Gastroesophageal sphincter (tissue), 4 donors: ENCODE measurements around the gene CDC42BPB. TPM values are rescaled to one million over a fixed set of nuclear protein-coding genes. Genes with fewer than 3 reads are reported as not detected.

Source experiments
- ATAC-seq: fragments of 150-250 bp; one replicate; pipeline ENCODE4 v1.9.1; 2016; ENCODE audit warnings: mild to moderate bottlenecking, moderate library complexity
- H3K27ac ChIP-seq, 4 donors: fragments of 200-600 bp; sonication (generic) in 3 of 4; 1 replicate in 3 of 4; 2 replicates in 1 of 4; pipeline ENCODE4 v1.5.1; 2016 to 2019
- H3K27me3 ChIP-seq: fragments of 200-600 bp; sonication (generic); one replicate; pipeline ENCODE4 v1.5.1; 2019
- H3K36me3 ChIP-seq, 2 donors: fragments of 200-600 bp; sonication (generic); one replicate each; pipeline ENCODE4 v1.5.1; 2019; ENCODE audit warnings: control low read depth in 1 of 2
- H3K4me1 ChIP-seq, 3 donors: fragments of 200-600 bp; sonication (generic); 1 replicate in 2 of 3; 2 replicates in 1 of 3; pipeline ENCODE4 v1.5.1; 2016 to 2019; ENCODE audit warnings: control low read depth in 2 of 3
- H3K4me3 ChIP-seq, 2 donors: fragments of 200-600 bp; sonication (generic); one replicate each; pipeline ENCODE4 v1.5.1; 2019; ENCODE audit warnings: mild to moderate bottlenecking in 1 of 2, moderate library complexity in 1 of 2
- H3K9me3 ChIP-seq, 3 donors: fragments of 200-600 bp; sonication (generic); one replicate each; pipeline ENCODE4 v1.5.1; 2017 to 2019; ENCODE audit warnings: control low read depth in 2 of 3
- EP300 ChIP-seq: sonication (generic); formaldehyde crosslinking; IDR thresholded peaks from one replicate; pipeline ENCODE4 v1.6.1; 2017; ENCODE audit warnings: antibody characterized with exemption, mild to moderate bottlenecking
- POLR2A ChIP-seq, 2 donors: fragments of 450-650 bp; IDR thresholded peaks; one replicate each; pipeline ENCODE4 v1.6.1; 2017; ENCODE audit warnings: antibody characterized with exemption in 2 of 2, mild to moderate bottlenecking in 2 of 2, moderate library complexity in 1 of 2
- POLR2AphosphoS5 ChIP-seq: sonication (generic); formaldehyde crosslinking; IDR thresholded peaks from one replicate; pipeline ENCODE4 v1.6.1; 2017; ENCODE audit warnings: antibody characterized with exemption
- WGBS, 2 donors: methylation state at CpG; one replicate each; pipeline ENCODE4 v1.1.5; 2018; ENCODE audit warnings: low coverage in 1 of 2; 5-methylcytosine and 5-hydroxymethylcytosine counted together
- total RNA-seq, 4 donors: library from RNA; depleted of rRNA; stranded (reverse); fragments of >200 nt; gene quantifications; one replicate each; pipeline ENCODE4 v1.1.0, GENCODE V29; 2016
- TF ChIP-seq, protein P1 (sequence below), 4 experiments: fragments of 200-600 bp in 2 of 4; fragments of 450-650 bp in 2 of 4; sonication (generic) in 1 of 4; IDR thresholded peaks; one replicate each; pipeline ENCODE4 v1.5.1; 2017 to 2019; ENCODE audit warnings: antibody characterized with exemption in 4 of 4, mild to moderate bottlenecking in 2 of 4, moderate library complexity in 2 of 4

Gene CDC42BPB
- total RNA-seq, 4 donors from 2014 or later, result 86.7 to 151 (median 97.3) TPM

DNA sequence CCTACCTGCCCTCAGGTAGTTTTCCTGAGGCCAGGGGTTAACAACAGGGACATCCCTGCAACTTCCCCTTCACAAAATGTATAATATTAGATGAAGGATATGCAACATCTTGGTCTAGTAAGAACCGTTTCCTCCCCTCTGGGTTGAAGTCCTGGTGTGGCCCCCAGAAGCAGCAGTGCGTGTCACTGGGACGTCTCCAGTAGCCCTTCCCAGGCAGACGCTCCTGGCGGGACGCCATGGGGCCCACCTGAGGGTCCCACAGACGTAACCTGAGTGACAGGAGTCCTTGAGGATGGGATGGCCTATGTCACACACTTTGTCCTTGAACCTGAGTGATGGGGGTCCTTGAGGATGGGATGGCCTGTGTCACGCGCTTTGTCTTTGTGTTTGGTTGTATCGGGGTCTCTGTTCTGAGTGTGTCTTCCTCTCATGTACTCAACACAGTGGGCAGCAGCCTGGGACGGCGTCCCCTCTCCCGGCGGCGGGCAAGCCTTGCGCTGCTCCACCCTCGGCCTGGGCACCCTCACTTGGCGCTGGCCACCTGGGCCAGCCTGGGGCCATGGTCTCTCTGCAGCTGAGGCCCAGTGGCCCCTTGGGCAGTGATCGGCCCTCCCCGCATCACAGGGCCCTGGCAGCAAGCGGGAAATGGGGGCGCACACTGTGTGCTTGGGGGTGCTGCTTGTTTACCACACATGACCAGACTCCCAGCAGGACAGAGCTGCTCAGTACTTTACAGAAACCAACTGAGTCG is 149.2 kb downstream of the CDC42BPB start:
- H3K9me3 ChIP-seq, result no peaks in the 10 kb centered on the region
- TF ChIP-seq POLR2AphosphoS5 (no peak), POLR2A (IDR thresholded peaks at IDR 0.05) (no peak)
- TF ChIP-seq, protein P1, sequence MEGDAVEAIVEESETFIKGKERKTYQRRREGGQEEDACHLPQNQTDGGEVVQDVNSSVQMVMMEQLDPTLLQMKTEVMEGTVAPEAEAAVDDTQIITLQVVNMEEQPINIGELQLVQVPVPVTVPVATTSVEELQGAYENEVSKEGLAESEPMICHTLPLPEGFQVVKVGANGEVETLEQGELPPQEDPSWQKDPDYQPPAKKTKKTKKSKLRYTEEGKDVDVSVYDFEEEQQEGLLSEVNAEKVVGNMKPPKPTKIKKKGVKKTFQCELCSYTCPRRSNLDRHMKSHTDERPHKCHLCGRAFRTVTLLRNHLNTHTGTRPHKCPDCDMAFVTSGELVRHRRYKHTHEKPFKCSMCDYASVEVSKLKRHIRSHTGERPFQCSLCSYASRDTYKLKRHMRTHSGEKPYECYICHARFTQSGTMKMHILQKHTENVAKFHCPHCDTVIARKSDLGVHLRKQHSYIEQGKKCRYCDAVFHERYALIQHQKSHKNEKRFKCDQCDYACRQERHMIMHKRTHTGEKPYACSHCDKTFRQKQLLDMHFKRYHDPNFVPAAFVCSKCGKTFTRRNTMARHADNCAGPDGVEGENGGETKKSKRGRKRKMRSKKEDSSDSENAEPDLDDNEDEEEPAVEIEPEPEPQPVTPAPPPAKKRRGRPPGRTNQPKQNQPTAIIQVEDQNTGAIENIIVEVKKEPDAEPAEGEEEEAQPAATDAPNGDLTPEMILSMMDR (IDR thresholded peaks at IDR 0.05), result no peak
- H3K36me3 ChIP-seq, result peaks cover 0 to 61% of the 10 kb centered on the region in 2 donors
- no peak overlapping the region for H3K4me3 ChIP-seq
- WGBS, 2 donors, result no CpG with 5 or more reads among the region's 23 CpGs
- no peaks in the 10 kb centered on the region for H3K27me3 ChIP-seq
- no peak overlapping the region for H3K27ac ChIP-seq
- no peaks in the 10 kb centered on the region for H3K4me1 ChIP-seq
- ATAC-seq, result no peak

DNA sequence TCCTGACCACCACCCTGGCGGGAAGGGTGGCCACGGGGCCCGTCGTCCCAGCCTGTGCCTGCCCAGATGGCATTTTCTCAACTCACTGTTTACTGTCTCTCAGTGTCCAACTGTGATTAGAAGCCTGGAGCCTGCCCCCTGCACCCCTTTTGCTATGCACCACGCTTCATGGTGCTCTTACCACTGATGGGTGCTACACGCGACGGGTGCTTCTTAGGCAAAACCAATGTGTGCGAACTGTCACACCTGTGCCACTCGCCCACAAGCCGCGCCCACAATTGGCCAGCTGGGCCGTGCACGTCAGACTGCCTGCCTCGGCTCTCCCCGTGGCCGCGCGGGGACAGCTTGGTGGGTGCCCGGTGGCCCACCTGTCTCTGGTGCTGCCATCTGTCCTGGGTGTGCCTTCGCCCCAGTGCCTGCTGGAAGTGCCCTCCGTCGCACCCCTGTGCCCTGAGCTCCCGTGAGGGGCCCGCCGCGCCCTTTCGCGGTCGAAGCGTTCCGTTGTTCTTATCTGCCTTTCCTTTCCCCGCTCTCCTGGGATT is 150.0 kb downstream of the CDC42BPB start:
- Histone ChIP-seq H3K27ac (no peak overlapping the region), H3K27me3 (no peaks in the 10 kb centered on the region), H3K4me3 (no peak overlapping the region), H3K36me3 (peaks cover 0 to 62% of the 10 kb centered on the region in 2 donors), H3K9me3 (no peaks in the 10 kb centered on the region), H3K4me1 (no peaks in the 10 kb centered on the region)
- TF ChIP-seq POLR2AphosphoS5, result no peak
- WGBS, 2 donors, result 98 to 100% methylated on average over 1 to 21 of the region's 33 CpGs
- ATAC-seq, result no peak

DNA sequence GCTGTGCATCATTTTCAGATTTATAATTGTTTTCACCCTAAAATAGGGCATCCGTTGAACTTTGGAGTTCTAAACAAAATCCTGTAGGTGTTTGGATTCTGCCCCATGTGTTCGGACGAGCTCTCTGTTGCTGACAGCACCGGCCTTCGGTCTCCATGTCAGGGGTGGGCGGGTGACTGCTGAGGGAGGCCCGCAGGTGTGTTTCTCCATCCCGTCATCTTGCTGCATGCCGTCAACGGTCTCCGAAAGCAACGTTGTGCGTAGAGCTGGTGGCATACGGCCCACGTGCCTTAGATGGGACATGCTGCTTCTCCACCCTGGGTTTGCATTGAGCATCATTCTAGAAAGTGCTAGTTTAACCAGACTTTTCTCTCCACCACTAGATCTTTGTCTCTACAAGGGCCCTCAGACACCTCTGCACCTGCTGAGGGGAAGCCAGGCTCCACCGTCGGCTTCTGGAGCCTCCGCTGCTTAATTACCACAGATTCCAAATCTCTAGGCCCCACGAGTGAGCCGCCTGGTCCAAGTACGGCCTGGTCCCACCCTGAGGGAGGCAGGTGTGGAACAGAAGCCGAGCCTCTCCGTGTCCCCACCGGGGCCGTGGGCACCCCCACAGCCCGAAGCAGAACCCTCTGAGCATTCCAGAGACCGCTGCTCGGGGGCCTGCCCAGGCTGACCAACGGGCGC is 150.6 kb downstream of the CDC42BPB start:
- WGBS, 2 donors, result 87 to 95% methylated on average over 4 to 16 of the region's 30 CpGs
- ATAC-seq, result no peak
- Histone ChIP-seq H3K27ac (no peak overlapping the region), H3K36me3 (peaks cover 0 to 61% of the 10 kb centered on the region in 2 donors), H3K9me3 (no peaks in the 10 kb centered on the region), H3K4me1 (no peaks in the 10 kb centered on the region), H3K27me3 (no peaks in the 10 kb centered on the region), H3K4me3 (no peak overlapping the region)
- TF ChIP-seq, protein P1 (IDR thresholded peaks at IDR 0.05), result no peak
- no peak for TF ChIP-seq POLR2A (IDR thresholded peaks at IDR 0.05)
- TF ChIP-seq EP300, result no peak
- no peak for TF ChIP-seq POLR2AphosphoS5

DNA sequence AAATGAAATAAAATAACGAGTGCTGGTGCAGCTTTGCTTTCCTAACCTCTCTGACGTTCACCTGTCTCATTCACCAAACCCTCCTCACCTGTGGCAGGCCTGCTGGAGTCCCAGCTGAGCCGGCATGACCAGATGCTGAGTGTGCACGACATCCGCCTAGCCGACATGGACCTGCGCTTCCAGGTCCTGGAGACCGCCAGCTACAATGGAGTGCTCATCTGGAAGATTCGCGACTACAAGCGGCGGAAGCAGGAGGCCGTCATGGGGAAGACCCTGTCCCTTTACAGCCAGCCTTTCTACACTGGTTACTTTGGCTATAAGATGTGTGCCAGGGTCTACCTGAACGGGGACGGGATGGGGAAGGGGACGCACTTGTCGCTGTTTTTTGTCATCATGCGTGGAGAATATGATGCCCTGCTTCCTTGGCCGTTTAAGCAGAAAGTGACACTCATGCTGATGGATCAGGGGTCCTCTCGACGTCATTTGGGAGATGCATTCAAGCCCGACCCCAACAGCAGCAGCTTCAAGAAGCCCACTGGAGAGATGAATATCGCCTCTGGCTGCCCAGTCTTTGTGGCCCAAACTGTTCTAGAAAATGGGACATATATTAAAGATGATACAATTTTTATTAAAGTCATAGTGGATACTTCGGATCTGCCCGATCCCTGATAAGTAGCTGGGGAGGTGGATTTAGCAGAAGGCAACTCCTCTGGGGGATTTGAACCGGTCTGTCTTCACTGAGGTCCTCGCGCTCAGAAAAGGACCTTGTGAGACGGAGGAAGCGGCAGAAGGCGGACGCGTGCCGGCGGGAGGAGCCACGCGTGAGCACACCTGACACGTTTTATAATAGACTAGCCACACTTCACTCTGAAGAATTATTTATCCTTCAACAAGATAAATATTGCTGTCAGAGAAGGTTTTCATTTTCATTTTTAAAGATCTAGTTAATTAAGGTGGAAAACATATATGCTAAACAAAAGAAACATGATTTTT is 151.9 kb downstream of the CDC42BPB start:
- 93 to 96% methylated on average over 20 to 25 of the region's 38 CpGs for WGBS, 2 donors
- Histone ChIP-seq H3K4me3 (no peak overlapping the region), H3K27me3 (no peaks in the 10 kb centered on the region), H3K9me3 (no peaks in the 10 kb centered on the region), H3K27ac (no peak overlapping the region), H3K4me1 (no peaks in the 10 kb centered on the region), H3K36me3 (peaks cover 0 to 62% of the 10 kb centered on the region in 2 donors)
- TF ChIP-seq POLR2A (IDR thresholded peaks at IDR 0.05) (no peak), POLR2AphosphoS5 (no peak), EP300 (no peak)
- TF ChIP-seq, protein P1 (IDR thresholded peaks at IDR 0.05), result no peak
- ATAC-seq, result no peak
